ENCODE data around the gene SUN3.

- no peak for TF ChIP-seq POLR2A (IDR thresholded peaks at IDR 0.05)
- TF ChIP-seq, protein P1, sequence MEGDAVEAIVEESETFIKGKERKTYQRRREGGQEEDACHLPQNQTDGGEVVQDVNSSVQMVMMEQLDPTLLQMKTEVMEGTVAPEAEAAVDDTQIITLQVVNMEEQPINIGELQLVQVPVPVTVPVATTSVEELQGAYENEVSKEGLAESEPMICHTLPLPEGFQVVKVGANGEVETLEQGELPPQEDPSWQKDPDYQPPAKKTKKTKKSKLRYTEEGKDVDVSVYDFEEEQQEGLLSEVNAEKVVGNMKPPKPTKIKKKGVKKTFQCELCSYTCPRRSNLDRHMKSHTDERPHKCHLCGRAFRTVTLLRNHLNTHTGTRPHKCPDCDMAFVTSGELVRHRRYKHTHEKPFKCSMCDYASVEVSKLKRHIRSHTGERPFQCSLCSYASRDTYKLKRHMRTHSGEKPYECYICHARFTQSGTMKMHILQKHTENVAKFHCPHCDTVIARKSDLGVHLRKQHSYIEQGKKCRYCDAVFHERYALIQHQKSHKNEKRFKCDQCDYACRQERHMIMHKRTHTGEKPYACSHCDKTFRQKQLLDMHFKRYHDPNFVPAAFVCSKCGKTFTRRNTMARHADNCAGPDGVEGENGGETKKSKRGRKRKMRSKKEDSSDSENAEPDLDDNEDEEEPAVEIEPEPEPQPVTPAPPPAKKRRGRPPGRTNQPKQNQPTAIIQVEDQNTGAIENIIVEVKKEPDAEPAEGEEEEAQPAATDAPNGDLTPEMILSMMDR (IDR thresholded peaks at IDR 0.05 in 4 of 5, conservative IDR thresholded peaks at IDR 0.05 in 1 of 5), result no peak
These were observed 76.7 kb downstream of the SUN3 start for GRCh38 chr7:47952224-47952623.
